Left colon (tissue), 2 donors: ENCODE measurements around the gene CSPG4. TPM values are rescaled to one million over a fixed set of nuclear protein-coding genes. Genes with fewer than 3 reads are reported as not detected.
"Not testable (repeated sequence)": the region's sequence is repeated elsewhere in the genome, so short reads cannot be mapped to it uniquely, and the experiment has no call there.

Source experiments
- ATAC-seq: fragments of 200-7000 bp; cut with Tn5 transposase; one replicate; pipeline ENCODE4 v1.9.1; 2020; ENCODE audit warnings: mild to moderate bottlenecking, moderate library complexity
- DNase-seq, 2 donors: peaks; one replicate each; pipeline ENCODE4 v3.0.0-alpha.2; 2020
- intact Hi-C, 2 donors: fragments of 100-400 bp; cut with DNase I in 1 of 2; cut with micrococcal nuclease in 1 of 2; formaldehyde crosslinking; loops; one replicate each; pipeline versions ENCODE4 v1.11.2 to v1.14.0; 2022; cut with DNase I, micrococcal nuclease
- total RNA-seq, 2 donors: library from RNA; stranded (reverse); fragmentation: NEBNext Ultra II Directional; extraction: Animal tissue kit (Norgen Biotek cat#: 25700); gene quantifications; one replicate each; pipeline ENCODE4 v1.2.1, GENCODE V29; 2021
- donor health status: DM: no; HTN: no; CAD: no.
- donor health status: DM: yes; HTN: yes; CAD: no.

The CSPG4 gene
- total RNA-seq, 2 donors from 2014 or later: 2.1 to 12.2 TPM

GRCh38 chr15:75747121-75747520 is 34.5 kb upstream of the CSPG4 start:
- ATAC-seq, intact Hi-C loops, DNase-seq: not testable (repeated sequence)

- no peak for ATAC-seq
- intact Hi-C loops: no loop called here
- no peak for DNase-seq
Measured at GRCh38 chr15:75745305-75745704, 32.7 kb upstream of the CSPG4 start.

GRCh38 chr15:75742346-75742745 is 29.7 kb upstream of the CSPG4 start:
- intact Hi-C loops: not testable (repeated sequence)

GRCh38 chr15:75739791-75740190 is 27.1 kb upstream of the CSPG4 start:
- DNase-seq (no peak), ATAC-seq (no peak)
- intact Hi-C loops: no loop called here

More at GRCh38 chr15:75742346-75742745, 29.7 kb upstream of the CSPG4 start:
- not testable (repeated sequence) for DNase-seq, ATAC-seq

- DNase-seq (peak; percentile 97 to 99), ATAC-seq (peak; percentile 97)
- intact Hi-C loops: no loop called here
Measured at GRCh38 chr15:75738647-75739325, 26.1 kb upstream of the CSPG4 start.

- intact Hi-C loops: no loop called here
- DNase-seq (no peak), ATAC-seq (peak; percentile 46)
Measured at GRCh38 chr15:75738014-75738646, 25.5 kb upstream of the CSPG4 start.

GRCh38 chr15:75737116-75738013 is 24.7 kb upstream of the CSPG4 start:
- DNase-seq, intact Hi-C loops, ATAC-seq: not testable (repeated sequence)

- ATAC-seq (no peak), DNase-seq (no peak)
- intact Hi-C loops: no loop called here
Measured at GRCh38 chr15:75736256-75736655, 23.6 kb upstream of the CSPG4 start.

- DNase-seq, ATAC-seq, intact Hi-C loops: not testable (repeated sequence)
Measured at GRCh38 chr15:75734861-75735760, 22.5 kb upstream of the CSPG4 start.

GRCh38 chr15:75733761-75734651 is 21.4 kb upstream of the CSPG4 start:
- DNase-seq: no peak
- intact Hi-C loops: no loop called here
- no peak for ATAC-seq

GRCh38 chr15:75732809-75733451 is 20.3 kb upstream of the CSPG4 start:
- ATAC-seq (peak; percentile 77), DNase-seq (peak; percentile 70 to 74)
- intact Hi-C loops: no loop called here

- intact Hi-C loops: no loop called here
- ATAC-seq (no peak), DNase-seq (no peak)
Measured at GRCh38 chr15:75732177-75732808, 19.6 kb upstream of the CSPG4 start.

GRCh38 chr15:75731248-75732151 is 18.9 kb upstream of the CSPG4 start:
- ATAC-seq (no peak), DNase-seq (no peak)
- intact Hi-C loops: no loop called here

GRCh38 chr15:75730376-75731247 is 18.0 kb upstream of the CSPG4 start:
- ATAC-seq, intact Hi-C loops, DNase-seq: not testable (repeated sequence)
